HG03045 (cell line): ENCODE results near the gene RPGR.
A peak's percentile ranks its signal among the peaks of the same experiment; 100 is the strongest.

Experiments
- ATAC-seq: cut with Tn5 transposase; IDR thresholded peaks from one replicate; pipeline ENCODE4 v1.9.1; 2021; ENCODE audit warnings: mild to moderate bottlenecking, moderate library complexity; ENCODE audit not compliant: unreplicated experiment

The RPGR gene, protein sequence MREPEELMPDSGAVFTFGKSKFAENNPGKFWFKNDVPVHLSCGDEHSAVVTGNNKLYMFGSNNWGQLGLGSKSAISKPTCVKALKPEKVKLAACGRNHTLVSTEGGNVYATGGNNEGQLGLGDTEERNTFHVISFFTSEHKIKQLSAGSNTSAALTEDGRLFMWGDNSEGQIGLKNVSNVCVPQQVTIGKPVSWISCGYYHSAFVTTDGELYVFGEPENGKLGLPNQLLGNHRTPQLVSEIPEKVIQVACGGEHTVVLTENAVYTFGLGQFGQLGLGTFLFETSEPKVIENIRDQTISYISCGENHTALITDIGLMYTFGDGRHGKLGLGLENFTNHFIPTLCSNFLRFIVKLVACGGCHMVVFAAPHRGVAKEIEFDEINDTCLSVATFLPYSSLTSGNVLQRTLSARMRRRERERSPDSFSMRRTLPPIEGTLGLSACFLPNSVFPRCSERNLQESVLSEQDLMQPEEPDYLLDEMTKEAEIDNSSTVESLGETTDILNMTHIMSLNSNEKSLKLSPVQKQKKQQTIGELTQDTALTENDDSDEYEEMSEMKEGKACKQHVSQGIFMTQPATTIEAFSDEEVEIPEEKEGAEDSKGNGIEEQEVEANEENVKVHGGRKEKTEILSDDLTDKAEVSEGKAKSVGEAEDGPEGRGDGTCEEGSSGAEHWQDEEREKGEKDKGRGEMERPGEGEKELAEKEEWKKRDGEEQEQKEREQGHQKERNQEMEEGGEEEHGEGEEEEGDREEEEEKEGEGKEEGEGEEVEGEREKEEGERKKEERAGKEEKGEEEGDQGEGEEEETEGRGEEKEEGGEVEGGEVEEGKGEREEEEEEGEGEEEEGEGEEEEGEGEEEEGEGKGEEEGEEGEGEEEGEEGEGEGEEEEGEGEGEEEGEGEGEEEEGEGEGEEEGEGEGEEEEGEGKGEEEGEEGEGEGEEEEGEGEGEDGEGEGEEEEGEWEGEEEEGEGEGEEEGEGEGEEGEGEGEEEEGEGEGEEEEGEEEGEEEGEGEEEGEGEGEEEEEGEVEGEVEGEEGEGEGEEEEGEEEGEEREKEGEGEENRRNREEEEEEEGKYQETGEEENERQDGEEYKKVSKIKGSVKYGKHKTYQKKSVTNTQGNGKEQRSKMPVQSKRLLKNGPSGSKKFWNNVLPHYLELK

DNA sequence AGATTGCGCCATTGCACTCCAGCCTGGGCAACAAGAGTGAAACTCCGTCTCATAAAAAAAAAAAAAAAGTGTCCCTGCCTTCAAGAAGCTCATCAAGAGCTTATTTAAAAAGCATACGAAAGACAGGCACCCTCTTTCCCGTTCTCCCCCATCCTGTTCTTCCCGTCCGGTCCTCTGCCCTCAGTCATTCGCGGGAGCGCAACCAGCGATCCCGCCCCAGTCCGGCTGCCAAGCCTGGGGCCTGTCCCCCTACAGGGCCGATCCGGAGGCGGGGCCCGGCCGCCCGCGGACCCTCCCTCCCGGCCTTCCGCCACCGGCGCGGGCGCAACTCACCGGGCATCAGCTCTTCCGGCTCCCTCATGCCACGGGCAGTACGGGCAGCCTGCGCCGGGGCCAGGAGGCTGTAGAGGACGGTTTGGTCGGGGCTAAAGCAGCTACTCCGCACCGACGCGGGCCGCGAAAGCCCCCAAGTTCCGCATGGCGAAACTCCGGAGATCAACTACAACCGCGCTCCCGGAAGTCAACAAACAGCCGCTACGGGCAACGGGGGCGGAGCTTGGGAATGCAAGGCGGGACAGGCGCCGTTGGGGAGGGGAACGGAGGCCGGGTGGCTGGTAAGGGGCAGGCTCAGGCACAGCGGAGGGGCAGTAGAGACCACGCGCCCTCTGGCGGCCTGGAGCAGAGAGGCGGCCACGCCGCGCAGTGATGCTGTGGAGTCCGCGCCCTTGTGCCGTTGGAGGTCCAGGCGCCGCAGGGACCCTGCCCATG lies at the start of gene RPGR:
TSS of gene RPGR (minus strand) at position 503 of the 768 bp plus-strand sequence. CDS start at position 361, 142 bp downstream.
- ATAC-seq: peak; percentile 98

DNA sequence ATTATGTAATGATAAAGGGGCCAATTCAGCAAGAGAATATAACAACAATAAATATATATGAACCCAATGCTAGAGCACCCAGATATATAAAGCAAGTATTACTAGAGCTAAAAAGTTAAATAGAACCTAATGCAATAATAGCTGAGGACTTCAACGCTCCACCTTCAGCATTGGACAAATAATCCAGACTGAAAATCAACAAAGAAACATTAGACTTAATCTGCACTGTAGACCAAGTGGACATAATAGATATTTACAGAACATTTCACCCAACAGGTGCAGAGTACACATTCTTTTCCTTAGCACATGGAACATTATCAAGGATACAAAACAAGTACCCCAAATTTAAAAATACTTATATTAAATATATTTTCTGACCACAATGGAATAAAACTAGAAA lies 49.4 kb upstream of the RPGR start:
- no peak for ATAC-seq

DNA sequence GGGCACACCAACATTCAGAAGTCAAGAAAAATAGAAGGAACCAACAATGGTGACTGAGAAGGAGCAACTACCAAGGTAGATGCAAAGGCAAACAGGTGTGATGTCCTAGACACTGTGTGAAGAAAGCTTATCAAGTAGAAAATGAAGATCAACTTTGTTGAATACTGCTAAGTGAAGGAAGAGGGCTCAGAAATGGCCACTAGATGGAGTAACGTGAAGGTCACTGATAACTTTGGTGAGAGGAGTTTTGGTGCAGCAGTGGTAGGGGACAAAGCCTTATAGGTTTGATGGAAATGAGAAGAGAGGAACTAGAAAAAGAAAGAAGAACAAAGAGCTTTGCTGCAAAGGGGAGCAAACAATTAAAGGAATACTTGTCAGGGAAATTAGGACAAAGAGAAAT lies 48.6 kb upstream of the RPGR start:
- no peak for ATAC-seq

DNA sequence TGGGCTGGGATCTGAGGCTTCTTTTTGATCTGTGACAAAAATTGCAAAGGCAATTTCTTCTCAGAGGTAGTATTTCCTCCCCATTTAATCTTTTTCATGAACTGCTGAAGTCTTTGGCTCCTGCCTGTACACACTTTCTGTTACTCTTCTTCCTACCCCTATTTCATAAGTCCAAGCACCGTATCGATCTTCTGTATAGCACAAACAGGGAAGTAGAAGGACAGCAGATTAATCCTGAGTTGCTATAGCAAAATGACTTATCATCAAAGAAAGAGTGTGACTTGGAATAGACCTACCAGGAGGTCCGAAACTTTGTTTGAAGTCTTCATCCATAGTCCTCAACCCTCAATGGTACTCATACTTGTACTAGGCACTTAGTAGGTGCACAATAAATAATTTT lies 47.1 kb upstream of the RPGR start:
- ATAC-seq: no peak

DNA sequence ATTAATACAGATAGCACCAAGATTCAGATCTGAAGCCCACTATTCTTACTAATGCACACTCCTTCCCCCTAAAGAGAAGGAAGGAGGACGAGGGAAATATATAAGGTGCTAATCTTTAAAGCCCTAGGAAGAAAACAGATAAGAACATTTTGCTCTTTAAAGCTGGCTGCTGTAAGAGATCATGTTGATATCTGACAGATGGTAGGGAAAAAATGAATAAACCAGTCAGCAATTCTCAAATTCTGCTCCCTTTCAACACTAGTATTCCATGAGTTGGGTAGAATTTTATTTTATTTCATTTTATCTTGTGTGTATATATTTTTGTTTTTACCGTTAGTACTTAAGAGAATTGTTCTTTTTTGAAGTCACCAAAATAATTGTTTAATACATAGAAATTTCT lies 44.3 kb upstream of the RPGR start:
- no peak for ATAC-seq

- no peak for ATAC-seq
Observed at GRCh38 chrX:38368774-38369173, 41.5 kb upstream of the RPGR start.

- ATAC-seq: no peak
Observed at GRCh38 chrX:38365954-38366353, 38.6 kb upstream of the RPGR start.

DNA sequence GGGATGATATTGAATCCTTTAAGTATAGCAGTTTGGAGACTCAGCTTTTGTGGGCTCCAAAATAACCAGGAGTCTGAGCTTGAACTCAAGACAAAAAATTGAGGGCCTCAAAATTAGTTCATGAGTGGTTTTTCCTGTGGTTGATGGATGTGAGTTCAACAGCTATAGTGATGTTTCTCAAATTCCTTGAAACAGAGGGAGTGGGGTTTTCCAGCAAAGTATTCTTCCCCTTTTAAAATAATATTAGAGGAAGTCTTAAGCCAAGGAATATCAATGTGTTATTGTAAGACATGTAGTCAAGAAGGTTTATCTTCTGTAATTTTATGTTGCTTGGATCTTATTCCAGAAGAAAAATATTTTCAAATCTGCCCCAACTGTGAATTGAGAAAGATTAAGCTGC lies 35.7 kb upstream of the RPGR start:
- no peak for ATAC-seq

- no peak for ATAC-seq
Observed at GRCh38 chrX:38357747-38358673, 30.7 kb upstream of the RPGR start.

DNA sequence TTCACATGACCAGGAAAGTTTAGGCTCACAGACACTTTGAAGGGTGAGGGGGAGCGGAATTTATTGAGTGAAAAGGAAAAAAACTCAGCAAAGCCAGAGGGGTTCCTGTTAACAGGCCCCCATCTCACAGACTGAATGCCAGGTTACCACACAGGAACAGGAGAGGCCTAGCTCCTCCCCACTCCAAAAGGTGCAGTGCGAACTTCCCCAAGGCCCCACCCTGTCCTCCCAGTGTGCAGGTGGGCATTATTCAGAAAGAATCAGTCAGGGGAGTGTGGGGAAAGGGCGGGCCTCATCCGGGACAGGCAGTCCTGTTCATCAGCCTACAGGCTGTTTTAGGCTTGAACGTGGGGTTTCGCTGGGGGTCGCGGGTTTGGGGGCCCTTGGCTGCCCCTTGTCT lies 29.1 kb upstream of the RPGR start:
- no peak for ATAC-seq

DNA sequence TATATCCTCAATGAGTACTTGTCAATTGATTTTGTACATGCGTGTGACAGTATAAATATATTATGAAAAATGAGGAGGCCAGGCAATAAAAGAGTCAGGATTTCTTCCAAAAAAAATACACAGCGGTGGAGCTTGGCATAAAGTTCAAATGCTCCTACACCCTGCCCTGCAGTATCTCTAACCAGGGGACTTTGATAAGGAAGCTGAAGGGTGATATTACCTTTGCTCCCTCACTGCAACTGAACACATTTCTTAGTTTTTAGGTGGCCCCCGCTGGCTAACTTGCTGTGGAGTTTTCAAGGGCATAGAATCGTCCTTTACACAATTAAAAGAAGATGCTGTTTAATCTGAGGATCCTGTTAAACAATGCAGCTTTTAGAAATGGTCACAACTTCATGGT lies 25.1 kb upstream of the RPGR start, which contains the start of gene OTC:
TSS of gene OTC (plus strand) at position 243 of the 400 bp plus-strand sequence. CDS start at position 336, 93 bp downstream.
- ATAC-seq: no peak

DNA sequence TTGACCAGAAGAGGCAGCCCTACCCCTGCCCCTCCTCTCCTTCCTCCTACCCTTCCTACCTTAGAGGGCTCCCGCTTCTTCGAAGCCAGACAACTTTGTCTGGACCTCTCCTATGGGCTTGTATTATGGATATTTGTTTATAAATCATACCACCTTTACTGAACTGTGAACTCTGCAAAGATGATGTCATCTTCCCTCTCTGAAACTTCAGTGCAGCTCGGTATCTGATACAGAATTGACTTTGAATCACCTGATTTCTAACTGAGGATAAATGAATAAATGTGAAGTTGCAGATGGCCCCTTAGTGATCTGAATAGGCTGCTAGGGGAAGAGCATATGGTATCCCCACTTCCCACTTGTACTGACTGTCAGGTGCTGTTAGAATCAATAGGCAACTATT lies 24.0 kb upstream of the RPGR start:
- ATAC-seq: no peak

- no peak for ATAC-seq
Observed at GRCh38 chrX:38347136-38347535, 19.8 kb upstream of the RPGR start.

DNA sequence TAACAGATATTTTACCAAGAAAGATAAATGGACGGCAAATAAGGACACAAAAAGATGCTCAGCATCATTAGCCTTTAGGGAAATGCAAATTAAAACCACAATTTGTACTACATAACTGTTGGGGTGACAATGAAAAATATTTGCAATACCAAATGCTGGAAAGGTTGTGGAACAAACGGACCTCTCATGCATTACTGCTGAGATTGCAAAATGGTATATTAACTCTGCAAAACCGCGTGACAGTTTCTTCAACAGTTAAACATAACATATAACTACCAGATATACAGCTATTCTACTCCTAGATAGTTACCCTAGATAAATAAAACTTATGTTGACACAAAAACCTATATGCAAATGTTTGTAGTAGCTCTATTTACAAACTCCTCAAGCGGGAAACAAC lies 18.8 kb upstream of the RPGR start:
- ATAC-seq: no peak

GRCh38 chrX:38342853-38343778 lies 15.8 kb upstream of the RPGR start:
- no peak for ATAC-seq

DNA sequence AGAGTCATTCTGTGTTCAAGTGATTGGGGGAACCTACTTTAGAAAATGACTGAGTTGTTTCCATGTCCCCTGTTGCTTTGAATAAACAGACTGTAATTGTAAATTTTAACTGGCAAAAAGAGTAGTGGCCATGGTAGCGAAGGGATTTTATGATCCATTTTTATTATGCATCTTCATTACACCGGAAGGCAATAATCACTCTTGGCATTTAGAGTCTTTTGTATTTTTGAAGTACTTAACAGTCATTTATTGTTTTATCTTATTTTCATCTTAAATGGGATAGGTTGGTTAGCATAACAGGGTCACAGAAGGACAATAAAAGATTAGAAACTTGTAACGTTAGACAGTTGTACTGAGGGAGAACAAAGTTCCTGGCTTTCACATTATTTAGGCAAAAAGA lies 14.1 kb upstream of the RPGR start:
- no peak for ATAC-seq

- no peak for ATAC-seq
Observed at GRCh38 chrX:38336538-38337240, 9.4 kb upstream of the RPGR start.

DNA sequence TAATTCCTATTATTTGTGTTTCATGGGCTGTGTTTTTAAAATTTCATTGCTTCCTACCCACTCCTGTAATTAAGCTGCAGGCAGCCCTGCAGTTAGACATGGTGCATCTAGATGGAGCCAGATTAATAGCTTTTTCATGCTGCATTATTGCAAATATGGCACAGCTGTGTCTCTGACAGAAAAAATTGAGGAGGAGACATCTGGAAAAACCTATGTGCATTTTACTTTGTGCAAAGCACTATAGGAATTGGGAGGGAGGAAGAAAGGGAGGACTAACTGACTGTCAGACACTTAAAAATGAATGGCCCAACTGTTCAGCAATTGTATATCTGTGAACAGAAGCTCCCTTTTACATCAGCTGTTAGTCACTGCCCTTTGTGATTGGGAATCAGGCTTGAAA lies 8.1 kb upstream of the RPGR start:
- ATAC-seq: no peak
